ENCODE results near the gene EAPP. TPM values are rescaled to one million over a fixed set of nuclear protein-coding genes. Genes with fewer than 3 reads are reported as not detected.

The EAPP gene
- 43.6 TPM for total RNA-seq
- 10 to 100 TPM; 27.5 to 37.4 (median 31.0) TPM for polyA plus RNA-seq (ENCODE audit: insufficient read depth in 1 of 8, insufficient read length in 8 of 8, low replicate concordance in 1 of 8)
- long read RNA-seq, donor 1, transcript EAPP-201 (6 exons, 1,321 nt), result major isoform, 7 of 7 reads
- long read RNA-seq, donor 1, partial matches to known transcripts, result 0 of 7 reads
- long read RNA-seq, donor 1, other reads (novel, unspliced or antisense), result 0 of 7 reads
- long read RNA-seq, donor 2, result 0 reads
- long read RNA-seq, donor 3, transcript EAPP-201 (6 exons, 1,321 nt), result major isoform, 17 of 17 reads
- long read RNA-seq, donor 3, partial matches to known transcripts, result 0 of 17 reads
- long read RNA-seq, donor 3, other reads (novel, unspliced or antisense), result 0 of 17 reads
- long read RNA-seq, donor 4, transcript EAPP-201 (6 exons, 1,321 nt), result major isoform, 6 of 6 reads
- long read RNA-seq, donor 4, partial matches to known transcripts, result 0 of 6 reads
- long read RNA-seq, donor 4, other reads (novel, unspliced or antisense), result 0 of 6 reads
- long read RNA-seq, donor 5, transcript EAPP-201 (6 exons, 1,321 nt), result major isoform, 26 of 33 reads
- long read RNA-seq, donor 5, partial matches to known transcripts, result 7 of 33 reads
- long read RNA-seq, donor 5, other reads (novel, unspliced or antisense), result 0 of 33 reads
- long read RNA-seq, donor 6, transcript EAPP-201 (6 exons, 1,321 nt), result major isoform, 22 of 25 reads
- long read RNA-seq, donor 6, partial matches to known transcripts, result 0 of 25 reads
- long read RNA-seq, donor 6, other reads (novel, unspliced or antisense), result 0 of 25 reads
- long read RNA-seq, donor 7, transcript EAPP-201 (6 exons, 1,321 nt), result major isoform, 17 of 35 reads
- long read RNA-seq, donor 7, partial matches to known transcripts, result 15 of 35 reads
- long read RNA-seq, donor 7, other reads (novel, unspliced or antisense), result 0 of 35 reads
- long read RNA-seq, donor 8, transcript EAPP-201 (6 exons, 1,321 nt), result major isoform, 7 of 7 reads
- long read RNA-seq, donor 8, partial matches to known transcripts, result 0 of 7 reads
- long read RNA-seq, donor 8, other reads (novel, unspliced or antisense), result 0 of 7 reads
- long read RNA-seq, donor 9, transcript EAPP-201 (6 exons, 1,321 nt), result major isoform, 10 of 10 reads
- long read RNA-seq, donor 9, partial matches to known transcripts, result 0 of 10 reads
- long read RNA-seq, donor 9, other reads (novel, unspliced or antisense), result 0 of 10 reads
- long read RNA-seq, donor 10, transcript EAPP-201 (6 exons, 1,321 nt), result major isoform, 17 of 20 reads
- long read RNA-seq, donor 10, partial matches to known transcripts, result 0 of 20 reads
- long read RNA-seq, donor 10, other reads (novel, unspliced or antisense), result 0 of 20 reads
- long read RNA-seq, donor 11, transcript EAPP-201 (6 exons, 1,321 nt), result major isoform, 10 of 23 reads
- long read RNA-seq, donor 11, partial matches to known transcripts, result 11 of 23 reads
- long read RNA-seq, donor 11, other reads (novel, unspliced or antisense), result 0 of 23 reads

- peaks cover 11% of the 10 kb centered on the region for H3K36me3 ChIP-seq (ENCODE audit: control insufficient read depth, insufficient read depth, low read length)
- peak within 1 kb of the TSS; percentile 99 for H3K27ac ChIP-seq (ENCODE audit: low read length)
- H3K9me3 ChIP-seq (replicated peaks; ENCODE audit: control insufficient read depth, low read depth, low read length), result no peaks in the 10 kb centered on the region
- H3K4me3 ChIP-seq (ENCODE audit: low read length), result peak within 1 kb of the TSS; percentile 98
- DNase-seq, result peak; percentile 99
- no peaks in the 10 kb centered on the region for H3K27me3 ChIP-seq (ENCODE audit: control insufficient read depth, insufficient read depth, low read length)
- H3K4me1 ChIP-seq (ENCODE audit: control insufficient read depth, insufficient read depth, low read length), result peaks cover 11% of the 10 kb centered on the region
- WGBS (ENCODE audit: insufficient coverage), result 2% methylated on average over 37 of the region's 59 CpGs
Measured at GRCh38 chr14:34539407-34540180, at the start of gene EAPP. EAPP (minus strand) TSS chr14:34539701; CDS start chr14:34539628, 73 bp downstream.

GRCh38 chr14:34583525-34583924 is 44.0 kb upstream of the EAPP start:
- Histone ChIP-seq H3K4me1 (ENCODE audit: control insufficient read depth, insufficient read depth, low read length) (no peaks in the 10 kb centered on the region), H3K27ac (ENCODE audit: low read length) (no peak overlapping the region), H3K27me3 (ENCODE audit: control insufficient read depth, insufficient read depth, low read length) (no peaks in the 10 kb centered on the region), H3K9me3 (replicated peaks; ENCODE audit: control insufficient read depth, low read depth, low read length) (no peaks in the 10 kb centered on the region), H3K36me3 (ENCODE audit: control insufficient read depth, insufficient read depth, low read length) (peaks cover 54% of the 10 kb centered on the region), H3K4me3 (ENCODE audit: low read length) (no peak overlapping the region)
- no peak for DNase-seq
- no CpG with 5 or more reads among the region's 6 CpGs for WGBS (ENCODE audit: insufficient coverage)

GRCh38 chr14:34582117-34582680 is 42.7 kb upstream of the EAPP start:
- no peak overlapping the region for H3K27ac ChIP-seq (ENCODE audit: low read length)
- DNase-seq, result no peak
- peaks cover 52% of the 10 kb centered on the region for H3K36me3 ChIP-seq (ENCODE audit: control insufficient read depth, insufficient read depth, low read length)
- no peaks in the 10 kb centered on the region for H3K4me1 ChIP-seq (ENCODE audit: control insufficient read depth, insufficient read depth, low read length)
- WGBS (ENCODE audit: insufficient coverage), result 91% methylated on average over 3 of the region's 11 CpGs
- H3K9me3 ChIP-seq (replicated peaks; ENCODE audit: control insufficient read depth, low read depth, low read length), result no peaks in the 10 kb centered on the region
- no peak overlapping the region for H3K4me3 ChIP-seq (ENCODE audit: low read length)
- H3K27me3 ChIP-seq (ENCODE audit: control insufficient read depth, insufficient read depth, low read length), result no peaks in the 10 kb centered on the region

- WGBS (ENCODE audit: insufficient coverage), result no CpG with 5 or more reads among the region's 5 CpGs
- no peak overlapping the region for H3K4me3 ChIP-seq (ENCODE audit: low read length)
- H3K4me1 ChIP-seq (ENCODE audit: control insufficient read depth, insufficient read depth, low read length), result no peaks in the 10 kb centered on the region
- H3K36me3 ChIP-seq (ENCODE audit: control insufficient read depth, insufficient read depth, low read length), result peaks cover 42% of the 10 kb centered on the region
- no peaks in the 10 kb centered on the region for H3K27me3 ChIP-seq (ENCODE audit: control insufficient read depth, insufficient read depth, low read length)
- H3K9me3 ChIP-seq (replicated peaks; ENCODE audit: control insufficient read depth, low read depth, low read length), result no peaks in the 10 kb centered on the region
- no peak for DNase-seq
- no peak overlapping the region for H3K27ac ChIP-seq (ENCODE audit: low read length)
Measured at GRCh38 chr14:34580381-34580780, 40.9 kb upstream of the EAPP start.

GRCh38 chr14:34571771-34572170 is 32.3 kb upstream of the EAPP start:
- Histone ChIP-seq H3K36me3 (ENCODE audit: control insufficient read depth, insufficient read depth, low read length) (peaks cover 51% of the 10 kb centered on the region), H3K9me3 (replicated peaks; ENCODE audit: control insufficient read depth, low read depth, low read length) (no peaks in the 10 kb centered on the region), H3K27me3 (ENCODE audit: control insufficient read depth, insufficient read depth, low read length) (no peaks in the 10 kb centered on the region), H3K4me1 (ENCODE audit: control insufficient read depth, insufficient read depth, low read length) (no peaks in the 10 kb centered on the region), H3K4me3 (ENCODE audit: low read length) (no peak overlapping the region), H3K27ac (ENCODE audit: low read length) (no peak overlapping the region)
- 100% methylated on average over 1 of the region's 3 CpGs for WGBS (ENCODE audit: insufficient coverage)
- DNase-seq, result no peak

GRCh38 chr14:34569750-34570149 is 30.2 kb upstream of the EAPP start:
- H3K36me3 ChIP-seq (ENCODE audit: control insufficient read depth, insufficient read depth, low read length), result peaks cover 57% of the 10 kb centered on the region
- H3K27me3 ChIP-seq (ENCODE audit: control insufficient read depth, insufficient read depth, low read length), result no peaks in the 10 kb centered on the region
- WGBS (ENCODE audit: insufficient coverage), result no CpG with 5 or more reads among the region's 4 CpGs
- no peaks in the 10 kb centered on the region for H3K9me3 ChIP-seq (replicated peaks; ENCODE audit: control insufficient read depth, low read depth, low read length)
- no peak overlapping the region for H3K27ac ChIP-seq (ENCODE audit: low read length)
- H3K4me3 ChIP-seq (ENCODE audit: low read length), result no peak overlapping the region
- no peak for DNase-seq
- no peaks in the 10 kb centered on the region for H3K4me1 ChIP-seq (ENCODE audit: control insufficient read depth, insufficient read depth, low read length)

GRCh38 chr14:34568803-34569202 is 29.3 kb upstream of the EAPP start:
- no peaks in the 10 kb centered on the region for H3K4me1 ChIP-seq (ENCODE audit: control insufficient read depth, insufficient read depth, low read length)
- H3K9me3 ChIP-seq (replicated peaks; ENCODE audit: control insufficient read depth, low read depth, low read length), result no peaks in the 10 kb centered on the region
- 86% methylated on average over 10 of the region's 13 CpGs for WGBS (ENCODE audit: insufficient coverage)
- H3K27ac ChIP-seq (ENCODE audit: low read length), result no peak overlapping the region
- no peak overlapping the region for H3K4me3 ChIP-seq (ENCODE audit: low read length)
- no peak for DNase-seq
- H3K27me3 ChIP-seq (ENCODE audit: control insufficient read depth, insufficient read depth, low read length), result no peaks in the 10 kb centered on the region
- H3K36me3 ChIP-seq (ENCODE audit: control insufficient read depth, insufficient read depth, low read length), result peaks cover 64% of the 10 kb centered on the region

- Histone ChIP-seq H3K27me3 (ENCODE audit: control insufficient read depth, insufficient read depth, low read length) (no peaks in the 10 kb centered on the region), H3K36me3 (ENCODE audit: control insufficient read depth, insufficient read depth, low read length) (peaks cover 35% of the 10 kb centered on the region), H3K4me1 (ENCODE audit: control insufficient read depth, insufficient read depth, low read length) (no peaks in the 10 kb centered on the region), H3K27ac (ENCODE audit: low read length) (no peak overlapping the region), H3K9me3 (replicated peaks; ENCODE audit: control insufficient read depth, low read depth, low read length) (no peaks in the 10 kb centered on the region), H3K4me3 (ENCODE audit: low read length) (no peak overlapping the region)
- DNase-seq, result no peak
- 92% methylated on average over 5 of the region's 8 CpGs for WGBS (ENCODE audit: insufficient coverage)
Measured at GRCh38 chr14:34562776-34563150, 23.3 kb upstream of the EAPP start.

All from muscle of leg (tissue), 16 donors.